ENCODE measurements around the gene AP4M1. TPM values are rescaled to one million over a fixed set of nuclear protein-coding genes. Genes with fewer than 3 reads are reported as not detected.

Gene AP4M1
- 13.8 to 17.6 TPM (median 15.3 TPM) in 5 replicates for total RNA-seq (2022; extraction: Qiagen RNA extraction; ENCODE audit: low read depth)

GRCh38 chr7:100101016-100101862 lies at the start of gene AP4M1, which contains the start of gene MCM7:
Gene AP4M1 (plus strand): TSS chr7:100101643. CDS start chr7:100101715, 72 bp downstream.
Gene MCM7 (minus strand): TSS chr7:100101397. CDS start chr7:100101294, 103 bp downstream.

GRCh38 chr7:100081535-100082102 lies 19.8 kb upstream of the AP4M1 start, which contains the start of gene ZNF3:
Gene ZNF3 (minus strand): TSS chr7:100081723. CDS start chr7:100077357, 4,366 bp downstream.

GRCh38 chr7:100088621-100089457 lies 12.6 kb upstream of the AP4M1 start, which contains the start of gene COPS6:
Gene COPS6 (plus strand): TSS chr7:100088969. CDS start chr7:100088991, 22 bp downstream.

GRCh38 chr7:100119072-100119969 lies 17.9 kb downstream of the AP4M1 start, which contains the start of the genes CNPY4 and TAF6:
Gene CNPY4 (plus strand): TSS chr7:100119634. CDS start chr7:100119745, 111 bp downstream.
Gene TAF6 (minus strand): TSS chr7:100119358. CDS start chr7:100114209, 5,149 bp downstream.

GRCh38 chr7:100126931-100127865 lies 25.8 kb downstream of the AP4M1 start, which contains the start of gene MBLAC1:
Gene MBLAC1 (plus strand): TSS chr7:100126967. CDS start chr7:100127396, 429 bp downstream.

GRCh38 chr7:100148559-100149328 lies 47.3 kb downstream of the AP4M1 start, which contains the start of gene LAMTOR4:
Gene LAMTOR4 (plus strand): TSS chr7:100148918. CDS start chr7:100148973, 55 bp downstream.

Other genes starting within 250 kb of the AP4M1 start
- gene OR2AE1, start 224.6 kb upstream of the AP4M1 start, total RNA-seq (2022; extraction: Qiagen RNA extraction; ENCODE audit: low read depth) = not detected in 5 replicates
- 25.4 to 29.5 TPM (median 27.3 TPM) in 5 replicates for gene TRIM4, start 182.1 kb upstream of the AP4M1 start, total RNA-seq (2022; extraction: Qiagen RNA extraction; ENCODE audit: low read depth)
- gene GJC3, start 172.0 kb upstream of the AP4M1 start, total RNA-seq (2022; extraction: Qiagen RNA extraction; ENCODE audit: low read depth) = 0.09 to 0.18 TPM (median 0.13 TPM) in 4 of 5 replicates, not detected in the other
- 0.23 TPM in 1 of 5 replicates, not detected in the others for gene AZGP1, start 125.6 kb upstream of the AP4M1 start, total RNA-seq (2022; extraction: Qiagen RNA extraction; ENCODE audit: low read depth)
- 8.0 to 12.2 TPM (median 10.6 TPM) in 5 replicates for gene ZKSCAN1, start 86.0 kb upstream of the AP4M1 start, total RNA-seq (2022; extraction: Qiagen RNA extraction; ENCODE audit: low read depth)
- gene ZSCAN21, start 51.9 kb upstream of the AP4M1 start, total RNA-seq (2022; extraction: Qiagen RNA extraction; ENCODE audit: low read depth) = 9.5 to 11.9 TPM (median 9.9 TPM) in 5 replicates
- 19.1 to 27.5 TPM (median 22.3 TPM) in 5 replicates for gene ZNF3, start 19.9 kb upstream of the AP4M1 start, total RNA-seq (2022; extraction: Qiagen RNA extraction; ENCODE audit: low read depth)
- gene COPS6, start 12.7 kb upstream of the AP4M1 start, total RNA-seq (2022; extraction: Qiagen RNA extraction; ENCODE audit: low read depth) = 169 to 186 TPM (median 179 TPM) in 5 replicates
- gene MCM7, start 246 bp upstream of the AP4M1 start, total RNA-seq (2022; extraction: Qiagen RNA extraction; ENCODE audit: low read depth) = 236 to 264 TPM (median 254 TPM) in 5 replicates
- gene TAF6, start 17.7 kb downstream of the AP4M1 start, total RNA-seq (2022; extraction: Qiagen RNA extraction; ENCODE audit: low read depth) = 54.0 to 75.4 TPM (median 65.5 TPM) in 5 replicates
- 8.6 to 13.2 TPM (median 11.4 TPM) in 5 replicates for gene CNPY4, start 18.0 kb downstream of the AP4M1 start, total RNA-seq (2022; extraction: Qiagen RNA extraction; ENCODE audit: low read depth)
- 2.3 to 3.1 TPM (median 2.7 TPM) in 5 replicates for gene MBLAC1, start 25.3 kb downstream of the AP4M1 start, total RNA-seq (2022; extraction: Qiagen RNA extraction; ENCODE audit: low read depth)
- gene LAMTOR4, start 47.3 kb downstream of the AP4M1 start, total RNA-seq (2022; extraction: Qiagen RNA extraction; ENCODE audit: low read depth) = 163 to 183 TPM (median 169 TPM) in 5 replicates
- 9.6 to 15.3 TPM (median 14.0 TPM) in 5 replicates for gene TRAPPC14, start 57.1 kb downstream of the AP4M1 start, total RNA-seq (2022; extraction: Qiagen RNA extraction; ENCODE audit: low read depth)
- 0.10 to 0.26 TPM (median 0.18 TPM) in 4 of 5 replicates, not detected in the other for gene GAL3ST4, start 67.0 kb downstream of the AP4M1 start, total RNA-seq (2022; extraction: Qiagen RNA extraction; ENCODE audit: low read depth)
- gene GPC2, start 75.7 kb downstream of the AP4M1 start, total RNA-seq (2022; extraction: Qiagen RNA extraction; ENCODE audit: low read depth) = 0.70 to 1.4 TPM (median 1.2 TPM) in 5 replicates
- gene STAG3, start 76.3 kb downstream of the AP4M1 start, total RNA-seq (2022; extraction: Qiagen RNA extraction; ENCODE audit: low read depth) = 0.08 to 0.27 TPM (median 0.14 TPM) in 4 of 5 replicates, not detected in the other
- gene PVRIG, start 118.3 kb downstream of the AP4M1 start, total RNA-seq (2022; extraction: Qiagen RNA extraction; ENCODE audit: low read depth) = not detected in 5 replicates
- not detected in 5 replicates for gene SPDYE3, start 206.1 kb downstream of the AP4M1 start, total RNA-seq (2022; extraction: Qiagen RNA extraction; ENCODE audit: low read depth)